Measurements from ENCODE around the gene SLC22A12. TPM values are rescaled to one million over a fixed set of nuclear protein-coding genes. Genes with fewer than 3 reads are reported as not detected.

The SLC22A12 gene
- total and polyA plus RNA-seq, 2 experiments from 2014 or later = not detected

- no peaks in the 10 kb centered on the region for H4K20me1 ChIP-seq (replicated peaks; ENCODE audit: insufficient read depth)
- TF ChIP-seq STAT1 (IDR thresholded peaks at IDR 0.05; ENCODE audit: unreplicated experiment) = no peak
- TF ChIP-seq CTCF (conservative IDR thresholded peaks at IDR 0.05; ENCODE audit: low read depth in 2 of 2) = no peak
- TF ChIP-seq ETS1 (IDR thresholded peaks at IDR 0.05) = no peak
- H3K79me2 ChIP-seq (replicated peaks; ENCODE audit: insufficient read depth) = no peaks in the 10 kb centered on the region
- no peaks in the 10 kb centered on the region for H3K9me3 Mint-ChIP-seq
- H3K27ac ChIP-seq (ENCODE audit: low read depth) = peak overlapping the region; percentile 5; the same call in 1 of the 2 replicates
- DNase-seq (ENCODE audit: low spot score) = no peak
- H3K27me3 Mint-ChIP-seq (ENCODE audit: insufficient read depth, low read depth, poor library complexity) = peaks cover 12% of the 10 kb centered on the region
- H3K9me2 ChIP-seq (ENCODE audit: insufficient read depth) = 0 out of 2 replicates have a peak, but pooled peaks cover 3% of the 10 kb centered on the region
- H3K27ac Mint-ChIP-seq = peak overlapping the region; percentile 97
- H3K27me3 ChIP-seq (ENCODE audit: insufficient read depth) = no peaks in the 10 kb centered on the region
- peaks cover 14% of the 10 kb centered on the region; the same call in 1 of the 2 replicates for H3K4me1 ChIP-seq (ENCODE audit: insufficient read depth)
- peak; percentile 10 for ATAC-seq
- H3K4me1 Mint-ChIP-seq = peaks cover 31% of the 10 kb centered on the region
- peak overlapping the region; percentile 40 for H3K4me2 ChIP-seq
- H2AFZ ChIP-seq = peak overlapping the region; percentile 91
- H3F3A ChIP-seq (replicated peaks; ENCODE audit: low read depth) = 0 out of 2 replicates have a peak, but pooled peaks cover 3% of the 10 kb centered on the region
- H3K4me3 ChIP-seq = peak overlapping the region; percentile 22
- H3K36me3 ChIP-seq (ENCODE audit: insufficient read depth) = no peaks in the 10 kb centered on the region
- no peaks in the 10 kb centered on the region; the same call in 2 of the 3 replicates for H3K36me3 Mint-ChIP-seq (ENCODE audit: low read depth)
- peak overlapping the region; percentile 66 for H3K4me3 Mint-ChIP-seq
These were observed 23.8 kb upstream of the SLC22A12 start for GRCh38 chr11:64566915-64567891.

GRCh38 chr11:64568041-64568571, 22.9 kb upstream of the SLC22A12 start:
- Mint-ChIP-seq H3K36me3 (ENCODE audit: low read depth) (no peaks in the 10 kb centered on the region; the same call in 2 of the 3 replicates), H3K4me1 (peaks cover 36% of the 10 kb centered on the region), H3K27ac (no peak overlapping the region), H3K9me3 (no peaks in the 10 kb centered on the region), H3K4me3 (no peak overlapping the region), H3K27me3 (ENCODE audit: insufficient read depth, low read depth, poor library complexity) (peaks cover 10% of the 10 kb centered on the region)
- H3K4me3 ChIP-seq = no peak overlapping the region
- DNase-seq (ENCODE audit: low spot score) (peak; percentile 44), ATAC-seq (peak; percentile 10)
- 0 out of 2 replicates have a peak, but pooled peaks cover 3% of the 10 kb centered on the region for H3F3A ChIP-seq (replicated peaks; ENCODE audit: low read depth)
- H3K9me2 ChIP-seq (ENCODE audit: insufficient read depth) = 0 out of 2 replicates have a peak, but pooled peaks cover 3% of the 10 kb centered on the region
- H3K27ac ChIP-seq (ENCODE audit: low read depth) = no peak overlapping the region
- no peaks in the 10 kb centered on the region for H4K20me1 ChIP-seq (replicated peaks; ENCODE audit: insufficient read depth)
- H3K4me1 ChIP-seq (ENCODE audit: insufficient read depth) = peaks cover 14% of the 10 kb centered on the region; the same call in 1 of the 2 replicates
- H3K36me3 ChIP-seq (ENCODE audit: insufficient read depth) = no peaks in the 10 kb centered on the region
- no peak overlapping the region for H3K4me2 ChIP-seq
- peak overlapping the region; percentile 91 for H2AFZ ChIP-seq
- H3K79me2 ChIP-seq (replicated peaks; ENCODE audit: insufficient read depth) = no peaks in the 10 kb centered on the region
- no peaks in the 10 kb centered on the region for H3K27me3 ChIP-seq (ENCODE audit: insufficient read depth)
- TF ChIP-seq ZNF331 (CRISPR knock-in tag; IDR thresholded peaks at IDR 0.05; ENCODE audit: low read depth) (no peak), NANOG (IDR thresholded peaks at IDR 0.05; ENCODE audit: borderline replicate concordance) (no peak), ZNF114 (CRISPR knock-in tag; IDR thresholded peaks at IDR 0.05) (no peak), ETS1 (IDR thresholded peaks at IDR 0.05) (no peak), CTCF (conservative IDR thresholded peaks at IDR 0.05; ENCODE audit: low read depth in 2 of 2) (no peak), REST (IDR thresholded peaks at IDR 0.05; ENCODE audit: unreplicated experiment) (no peak), JUNB (IDR thresholded peaks at IDR 0.05; ENCODE audit: unreplicated experiment) (no peak), CREB1 (CRISPR knock-in tag; IDR thresholded peaks at IDR 0.05; ENCODE audit: low read depth) (no peak), EZH2 (IDR thresholded peaks at IDR 0.05; ENCODE audit: low read depth, unreplicated experiment) (no peak), EZH2phosphoT487 (IDR thresholded peaks at IDR 0.05; ENCODE audit: unreplicated experiment) (no peak), STAT1 (IDR thresholded peaks at IDR 0.05; ENCODE audit: unreplicated experiment) (no peak)
